ENCODE results near the gene RP2. TPM values are rescaled to one million over a fixed set of nuclear protein-coding genes. Genes with fewer than 3 reads are reported as not detected.

The RP2 gene
- total RNA-seq, 1 experiment from 2014 or later: 5.7 TPM

DNA sequence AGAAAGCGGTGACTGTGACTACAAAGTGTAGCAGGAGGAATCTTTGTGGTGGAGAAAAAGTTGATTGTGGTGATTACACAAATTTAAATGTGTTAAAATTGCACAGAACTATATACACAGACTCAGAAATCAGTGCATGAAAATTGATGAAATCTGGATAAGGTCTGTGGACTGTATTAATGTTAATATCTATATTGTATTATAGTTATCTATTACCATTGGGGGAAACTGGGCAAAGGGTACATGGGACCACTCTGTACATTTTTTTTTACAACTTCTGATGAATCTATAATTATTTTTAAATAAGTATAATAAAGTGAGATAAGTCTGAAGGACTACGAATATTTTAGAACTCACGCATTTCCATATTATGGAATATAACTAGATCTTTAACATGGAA is 73.6 kb downstream of the RP2 start:
- no peak overlapping the region for H3K9ac ChIP-seq (ENCODE audit: low read length)
- H3K27ac ChIP-seq (ENCODE audit: low read depth, low read length): no peak overlapping the region
- H3K36me3 ChIP-seq (ENCODE audit: control insufficient read depth in 1 of 2, insufficient read depth in 2 of 2, low read length in 2 of 2): no peaks in the 10 kb centered on the region
- no peaks in the 10 kb centered on the region for H3K9me2 ChIP-seq (ENCODE audit: insufficient read depth)
- CTCF ChIA-PET: no interaction called here
- no peak overlapping the region for H3K4me2 ChIP-seq (ENCODE audit: low read length)
- POLR2A ChIA-PET: no interaction called here
- no peaks in the 10 kb centered on the region for H3K27me3 ChIP-seq (ENCODE audit: insufficient read depth, low read length)
- ATAC-seq (no peak), DNase-seq (ENCODE audit: low read depth, low spot score) (no peak)
- no peaks in the 10 kb centered on the region for H4K20me1 ChIP-seq (ENCODE audit: insufficient read depth)
- TF ChIP-seq TCF7L2 (IDR thresholded peaks at IDR 0.05; ENCODE audit: borderline replicate concordance, extremely low read depth, insufficient read depth, insufficient read length) (no peak), POLR2AphosphoS5 (IDR thresholded peaks at IDR 0.05; ENCODE audit: low read depth, low read length) (no peak), EZH2 (IDR thresholded peaks at IDR 0.05) (no peak), RAD21 (IDR thresholded peaks at IDR 0.05; ENCODE audit: low read depth) (no peak), YY1 (IDR thresholded peaks at IDR 0.05; ENCODE audit: extremely low read depth, insufficient replicate concordance, low read depth, low read length) (no peak), ZFX (IDR thresholded peaks at IDR 0.05) (no peak), ZNF274 (IDR thresholded peaks at IDR 0.05; ENCODE audit: low read depth, low read length) (no peak), ELF1 (IDR thresholded peaks at IDR 0.05; ENCODE audit: borderline replicate concordance, low read depth) (no peak), CBX3 (IDR thresholded peaks at IDR 0.05; ENCODE audit: low read depth) (no peak), FOSL1 (IDR thresholded peaks at IDR 0.05; ENCODE audit: low read depth) (no peak), CEBPB (IDR thresholded peaks at IDR 0.05; ENCODE audit: low read depth) (no peak)
- TF ChIP-seq, protein P1, sequence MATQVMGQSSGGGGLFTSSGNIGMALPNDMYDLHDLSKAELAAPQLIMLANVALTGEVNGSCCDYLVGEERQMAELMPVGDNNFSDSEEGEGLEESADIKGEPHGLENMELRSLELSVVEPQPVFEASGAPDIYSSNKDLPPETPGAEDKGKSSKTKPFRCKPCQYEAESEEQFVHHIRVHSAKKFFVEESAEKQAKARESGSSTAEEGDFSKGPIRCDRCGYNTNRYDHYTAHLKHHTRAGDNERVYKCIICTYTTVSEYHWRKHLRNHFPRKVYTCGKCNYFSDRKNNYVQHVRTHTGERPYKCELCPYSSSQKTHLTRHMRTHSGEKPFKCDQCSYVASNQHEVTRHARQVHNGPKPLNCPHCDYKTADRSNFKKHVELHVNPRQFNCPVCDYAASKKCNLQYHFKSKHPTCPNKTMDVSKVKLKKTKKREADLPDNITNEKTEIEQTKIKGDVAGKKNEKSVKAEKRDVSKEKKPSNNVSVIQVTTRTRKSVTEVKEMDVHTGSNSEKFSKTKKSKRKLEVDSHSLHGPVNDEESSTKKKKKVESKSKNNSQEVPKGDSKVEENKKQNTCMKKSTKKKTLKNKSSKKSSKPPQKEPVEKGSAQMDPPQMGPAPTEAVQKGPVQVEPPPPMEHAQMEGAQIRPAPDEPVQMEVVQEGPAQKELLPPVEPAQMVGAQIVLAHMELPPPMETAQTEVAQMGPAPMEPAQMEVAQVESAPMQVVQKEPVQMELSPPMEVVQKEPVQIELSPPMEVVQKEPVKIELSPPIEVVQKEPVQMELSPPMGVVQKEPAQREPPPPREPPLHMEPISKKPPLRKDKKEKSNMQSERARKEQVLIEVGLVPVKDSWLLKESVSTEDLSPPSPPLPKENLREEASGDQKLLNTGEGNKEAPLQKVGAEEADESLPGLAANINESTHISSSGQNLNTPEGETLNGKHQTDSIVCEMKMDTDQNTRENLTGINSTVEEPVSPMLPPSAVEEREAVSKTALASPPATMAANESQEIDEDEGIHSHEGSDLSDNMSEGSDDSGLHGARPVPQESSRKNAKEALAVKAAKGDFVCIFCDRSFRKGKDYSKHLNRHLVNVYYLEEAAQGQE (IDR thresholded peaks at IDR 0.05; ENCODE audit: low read depth): no peak
- TF ChIP-seq, protein P2, sequence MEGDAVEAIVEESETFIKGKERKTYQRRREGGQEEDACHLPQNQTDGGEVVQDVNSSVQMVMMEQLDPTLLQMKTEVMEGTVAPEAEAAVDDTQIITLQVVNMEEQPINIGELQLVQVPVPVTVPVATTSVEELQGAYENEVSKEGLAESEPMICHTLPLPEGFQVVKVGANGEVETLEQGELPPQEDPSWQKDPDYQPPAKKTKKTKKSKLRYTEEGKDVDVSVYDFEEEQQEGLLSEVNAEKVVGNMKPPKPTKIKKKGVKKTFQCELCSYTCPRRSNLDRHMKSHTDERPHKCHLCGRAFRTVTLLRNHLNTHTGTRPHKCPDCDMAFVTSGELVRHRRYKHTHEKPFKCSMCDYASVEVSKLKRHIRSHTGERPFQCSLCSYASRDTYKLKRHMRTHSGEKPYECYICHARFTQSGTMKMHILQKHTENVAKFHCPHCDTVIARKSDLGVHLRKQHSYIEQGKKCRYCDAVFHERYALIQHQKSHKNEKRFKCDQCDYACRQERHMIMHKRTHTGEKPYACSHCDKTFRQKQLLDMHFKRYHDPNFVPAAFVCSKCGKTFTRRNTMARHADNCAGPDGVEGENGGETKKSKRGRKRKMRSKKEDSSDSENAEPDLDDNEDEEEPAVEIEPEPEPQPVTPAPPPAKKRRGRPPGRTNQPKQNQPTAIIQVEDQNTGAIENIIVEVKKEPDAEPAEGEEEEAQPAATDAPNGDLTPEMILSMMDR (IDR thresholded peaks at IDR 0.05 in 2 of 3, conservative IDR thresholded peaks at IDR 0.05 in 1 of 3; ENCODE audit: borderline replicate concordance in 1 of 3, insufficient read depth in 1 of 3, low read depth in 2 of 3, low read length in 2 of 3): no peak
- RAD21 ChIA-PET (ENCODE audit: low non-redundant PET in 1 of 2, low total read pairs in 2 of 2, uncharacterized antibody in 2 of 2, unreplicated experiment in 2 of 2): no interaction called here
- H3K79me2 ChIP-seq (ENCODE audit: insufficient read depth, low read length): peaks cover 21% of the 10 kb centered on the region
- H2AFZ ChIP-seq (ENCODE audit: low read depth, low read length, poor library complexity, severe bottlenecking): no peak overlapping the region
- peaks cover 0 to 13% of the 10 kb centered on the region in 2 experiments; a peak in 2 of 4 replicates for H3K4me1 ChIP-seq (ENCODE audit: control insufficient read depth in 1 of 2, insufficient read depth in 2 of 2, low read length in 2 of 2)
- BruUV-seq (replicated peaks): no TSS peak
- intact Hi-C loops (cut with micrococcal nuclease): no loop called here
- H3K4me3 ChIP-seq (replicated peaks in 1 of 2; ENCODE audit: low read depth in 1 of 2, low read length in 2 of 2): no peak overlapping the region
- no peaks in the 10 kb centered on the region for H3K9me3 ChIP-seq (ENCODE audit: control insufficient read depth in 1 of 2, insufficient read depth in 1 of 2, low read depth in 1 of 2, low read length in 2 of 2)

Data from HCT116 (cell line).